NCI-H446 treated with DMSO at 0.1 percent for 48 hours (cell line): ENCODE measurements around the gene KRTAP2-4.
"Not testable (repeated sequence)": the region's sequence is repeated elsewhere in the genome, so short reads cannot be mapped to it uniquely, and the experiment has no call there.

Experiments
- DNase-seq: peaks from one replicate; lab custom pipeline; 2025; lab: John Stamatoyannopoulos, UW

Gene KRTAP2-4

DNA sequence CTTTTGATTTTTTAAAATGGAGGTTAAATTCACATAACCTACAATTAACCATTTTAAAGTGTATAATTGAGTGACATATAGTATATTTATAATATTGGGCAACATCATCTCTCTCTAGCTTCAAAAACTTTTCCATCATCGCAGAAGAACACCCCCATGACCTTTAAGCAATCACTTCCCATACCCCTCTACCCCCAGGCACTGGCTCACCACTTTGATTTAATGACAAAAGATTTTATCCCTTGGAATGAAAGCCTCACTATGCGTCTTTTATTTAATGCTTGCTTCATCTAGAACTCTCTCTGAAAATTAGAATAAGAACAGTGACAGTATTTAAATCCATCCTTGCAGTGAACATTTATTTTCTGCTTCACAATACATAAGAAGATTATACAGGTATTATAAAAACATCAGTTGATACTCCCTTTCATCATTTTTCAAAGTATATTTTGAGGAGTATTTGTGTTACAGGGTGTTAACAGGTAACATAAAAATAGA is 27.8 kb downstream of the KRTAP2-4 start:
- DNase-seq: no peak

DNA sequence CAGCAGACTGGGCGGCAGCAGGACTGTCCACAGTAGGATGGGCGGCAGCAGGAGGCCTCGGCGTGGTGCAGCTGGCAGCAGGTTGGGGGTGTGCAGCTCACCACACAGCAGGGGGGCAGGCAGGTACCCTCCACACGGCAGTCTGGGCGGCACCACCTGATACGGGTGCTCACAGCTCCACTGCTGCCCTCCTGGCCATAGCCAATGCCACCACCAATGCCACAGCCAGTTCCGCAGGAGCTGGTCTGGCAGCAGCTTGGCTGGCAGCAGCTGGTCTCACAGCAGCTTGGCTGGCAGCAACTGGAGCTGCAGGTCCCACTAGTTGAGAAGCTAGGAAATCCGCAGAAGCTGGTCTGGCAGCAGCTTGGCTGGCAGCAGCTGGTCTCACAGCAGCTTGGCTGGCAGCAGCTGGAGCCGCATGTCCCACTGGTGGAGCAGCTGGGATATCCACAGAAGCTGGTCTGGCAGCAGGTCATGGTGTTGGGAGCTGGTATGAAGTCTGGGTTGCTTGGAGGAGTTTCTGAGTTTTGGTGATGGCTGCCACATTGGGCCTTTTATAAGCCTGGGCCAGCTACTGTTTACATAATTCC is 31.2 kb downstream of the KRTAP2-4 start, which contains the start of gene KRTAP1-3:
Gene KRTAP1-3, minus strand, starts transcription at position 529 of the 590 bp plus-strand sequence. Its CDS starts 53 bp downstream, at position 476.
- not testable (repeated sequence) for DNase-seq

DNA sequence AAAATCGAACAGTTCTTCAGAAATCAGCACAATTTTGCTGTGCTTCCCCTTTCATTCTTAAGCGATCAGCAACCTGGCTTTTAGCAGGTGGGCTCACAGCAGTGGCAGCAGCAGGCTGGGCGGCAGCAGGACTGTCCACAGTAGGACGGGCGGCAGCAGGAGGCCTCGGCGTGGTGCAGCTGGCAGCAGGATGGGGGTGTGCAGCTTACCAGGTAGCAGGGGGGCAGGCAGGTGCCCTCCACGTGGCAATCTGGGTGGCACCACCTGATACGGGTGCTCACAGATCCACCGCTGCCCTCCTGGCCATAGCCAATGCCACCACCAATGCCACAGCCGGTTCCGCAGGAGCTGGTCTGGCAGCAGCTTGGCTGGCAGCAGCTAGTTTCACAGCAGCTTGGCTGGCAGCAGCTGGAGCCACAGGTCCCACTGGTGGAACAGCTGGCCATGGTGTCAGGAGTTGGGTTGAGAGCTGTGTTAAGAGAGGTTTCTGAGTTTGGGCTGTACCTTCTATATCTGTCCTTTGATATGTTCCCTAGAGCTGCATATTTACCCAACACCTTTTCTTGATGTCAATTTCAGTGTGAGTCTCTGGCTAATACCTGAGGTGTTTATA is 35.9 kb downstream of the KRTAP2-4 start, which contains the start of gene KRTAP1-4:
Gene KRTAP1-4, minus strand, starts transcription at position 563 of the 613 bp plus-strand sequence. Its CDS starts 117 bp downstream, at position 446.
- no peak for DNase-seq

DNA sequence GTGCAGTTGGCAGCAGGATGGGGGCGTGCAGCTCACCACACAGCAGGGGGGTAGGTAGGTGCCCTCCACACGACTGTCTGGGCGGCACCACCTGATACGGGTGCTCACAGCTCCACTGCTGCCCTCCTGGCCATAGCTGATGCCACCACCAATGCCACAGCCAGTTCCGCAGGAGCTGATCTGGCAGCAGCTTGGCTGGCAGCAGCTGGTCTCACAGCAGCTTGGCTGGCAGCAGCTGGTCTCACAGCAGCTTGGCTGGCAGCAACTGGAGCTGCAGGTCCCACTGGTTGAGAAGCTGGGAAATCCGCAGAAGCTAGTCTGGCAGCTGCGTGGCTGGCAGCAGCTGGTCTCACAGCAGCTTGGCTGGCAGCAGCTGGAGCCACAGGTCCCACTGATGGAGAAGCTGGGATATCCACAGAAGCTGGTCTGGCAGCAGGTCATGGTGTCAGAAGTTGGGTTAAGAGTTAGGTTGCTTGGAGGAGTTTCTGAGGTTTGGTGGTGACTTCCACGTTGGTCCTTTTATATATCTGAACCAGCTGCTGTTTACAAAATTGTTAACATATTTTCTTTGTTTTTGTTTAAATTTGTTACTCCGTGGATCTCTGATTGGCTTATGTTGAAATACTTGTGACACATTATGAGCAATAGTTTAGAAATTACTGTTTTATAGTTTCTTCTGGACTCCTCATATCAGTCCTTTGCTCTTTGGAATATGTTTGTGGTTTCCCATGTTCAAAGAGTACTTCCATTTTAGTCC is 38.8 kb downstream of the KRTAP2-4 start, which contains the start of gene KRTAP1-5:
Gene KRTAP1-5, minus strand, starts transcription at position 494 of the 757 bp plus-strand sequence. Its CDS starts 53 bp downstream, at position 441.
- no peak for DNase-seq

DNA sequence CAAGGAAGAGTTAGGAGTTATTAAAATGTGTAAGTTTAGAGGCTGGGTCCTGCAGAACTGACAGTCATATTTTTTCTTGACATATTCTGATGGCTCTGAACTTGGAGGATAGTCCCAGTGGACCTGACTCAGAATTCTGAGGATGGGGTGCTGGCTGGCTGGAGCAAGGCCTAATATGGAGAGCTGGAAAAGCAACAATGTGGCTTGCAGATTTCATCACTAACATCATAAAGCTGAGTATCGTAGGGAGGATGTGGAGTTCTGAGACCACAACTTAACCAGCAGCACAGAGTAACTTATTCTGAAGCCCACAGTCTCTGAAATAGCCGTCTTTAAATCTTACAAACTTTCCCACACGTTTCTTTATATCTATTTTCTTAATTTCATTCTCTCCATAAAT is 41.0 kb downstream of the KRTAP2-4 start:
- no peak for DNase-seq

DNA sequence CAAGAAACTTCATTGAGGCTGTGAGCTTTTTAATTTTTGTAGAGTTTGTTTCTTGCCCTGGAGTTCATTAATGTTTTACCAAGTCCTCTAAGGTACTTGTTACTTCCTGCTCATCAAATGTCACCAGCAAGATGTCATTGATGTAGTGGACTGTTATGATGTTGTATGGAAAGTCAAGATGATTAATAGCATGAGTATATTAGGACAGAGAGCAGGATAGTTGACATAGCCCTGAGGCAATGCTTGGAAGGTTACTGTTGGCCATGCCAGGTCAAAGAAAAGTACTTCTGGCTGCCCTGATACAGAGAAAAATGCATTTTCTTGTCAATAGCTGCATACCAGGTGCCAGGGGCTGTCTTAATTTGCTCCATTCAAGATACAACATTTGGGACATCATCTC is 45.3 kb downstream of the KRTAP2-4 start:
- DNase-seq: no peak

DNA sequence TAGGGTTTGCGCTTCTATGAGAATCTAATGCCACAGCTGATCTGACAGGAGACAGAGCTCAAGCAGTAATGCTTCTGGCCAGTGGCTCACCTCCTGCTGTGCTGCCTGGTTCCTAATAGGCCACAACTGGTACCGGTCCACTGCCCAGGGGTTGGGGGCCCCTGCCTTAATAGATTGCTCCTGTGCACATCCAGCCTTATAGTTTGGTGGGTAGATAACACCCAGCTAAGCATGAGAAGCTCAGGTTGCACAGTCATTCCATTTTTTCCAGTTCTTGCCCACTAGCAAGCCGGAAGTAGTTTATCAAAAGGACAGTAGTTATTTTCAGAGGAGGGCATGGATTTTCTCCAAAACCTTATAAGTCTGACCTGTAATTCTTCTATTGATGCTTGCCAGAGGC is 46.3 kb downstream of the KRTAP2-4 start:
- DNase-seq: no peak

DNA sequence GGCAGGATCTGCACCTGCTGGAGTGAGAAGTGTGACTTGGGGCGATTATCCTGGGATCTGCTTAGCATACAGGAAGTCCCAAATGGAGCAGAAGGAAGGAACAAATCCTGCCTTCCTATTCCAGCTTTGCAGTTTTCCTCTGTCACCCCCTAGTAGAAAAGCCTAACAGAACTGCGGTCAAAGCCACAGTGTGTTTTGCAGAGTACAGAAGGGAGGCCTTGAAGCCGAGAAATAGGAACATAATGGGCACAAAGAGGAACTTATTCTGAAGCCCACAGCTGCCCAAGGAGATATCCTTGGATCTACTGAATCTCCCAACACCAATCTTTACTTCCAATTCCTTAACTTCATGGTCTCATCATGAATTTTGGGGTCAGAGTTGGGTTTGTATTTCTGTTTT is 47.1 kb downstream of the KRTAP2-4 start:
- DNase-seq: no peak

DNA sequence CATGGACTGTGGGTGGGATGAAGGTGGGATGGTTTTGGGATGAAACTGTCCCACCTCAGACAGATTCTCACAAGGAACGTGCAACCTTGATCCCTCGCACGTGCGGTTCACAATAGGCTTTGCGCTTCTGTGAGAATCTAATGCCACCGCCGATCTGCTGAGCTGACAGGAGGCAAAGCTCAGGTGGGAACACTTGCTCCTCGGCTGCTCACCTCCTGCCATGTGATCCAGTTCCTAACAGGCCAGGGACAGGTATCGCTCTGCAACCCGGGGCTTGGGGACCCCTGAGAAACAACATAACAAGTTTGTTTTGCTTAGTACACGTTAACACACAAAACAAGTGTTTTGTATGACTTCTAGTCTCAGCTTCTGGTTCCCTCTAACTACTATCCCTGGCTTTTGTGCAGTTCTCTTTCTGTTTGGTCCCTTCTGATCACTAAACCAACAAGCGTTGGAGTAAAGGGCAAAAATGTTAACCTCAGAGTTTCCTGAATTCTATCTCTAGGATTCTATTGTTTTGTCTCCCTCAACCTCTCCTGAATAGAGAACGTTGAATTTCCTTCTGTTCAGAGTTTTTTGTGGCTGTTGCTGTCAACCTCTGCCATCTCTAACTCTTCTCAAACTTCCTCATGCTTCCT is 49.0 kb downstream of the KRTAP2-4 start:
- no peak for DNase-seq

DNA sequence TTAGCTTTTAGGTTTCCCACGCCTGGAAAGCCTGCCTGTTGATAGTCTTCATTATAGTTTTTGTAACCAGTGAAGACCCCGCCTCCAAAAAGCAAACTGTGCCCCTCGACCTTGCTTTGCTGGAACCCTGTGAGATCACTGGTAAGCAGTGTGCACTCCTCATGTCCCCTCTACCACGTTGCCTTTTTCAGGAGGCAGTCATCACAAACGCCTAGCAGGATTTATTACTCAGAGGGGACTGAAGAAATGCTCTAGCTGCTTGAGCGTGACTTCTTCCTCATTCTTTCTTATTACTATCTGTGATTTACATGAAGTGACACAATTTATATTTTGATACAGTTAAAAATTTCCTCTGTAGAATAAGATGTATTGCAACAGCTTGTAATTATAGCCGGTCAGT is 50.2 kb downstream of the KRTAP2-4 start:
- DNase-seq: no peak
